ENCODE results near the gene SPINK14.

SPINK14 gene

GRCh38 chr5:148193202-148193601 lies 24.9 kb downstream of the SPINK14 start:
- no peak for DNase-seq (ENCODE audit: low read depth, low spot score)

- no peak for DNase-seq (ENCODE audit: low read depth, low spot score)
Measured at GRCh38 chr5:148201151-148201550, 32.8 kb downstream of the SPINK14 start.

GRCh38 chr5:148202531-148203203 lies 34.3 kb downstream of the SPINK14 start, which contains the start of gene SPINK6:
Gene SPINK6, plus strand, starts transcription at chr5:148203042. Its CDS starts 55 bp downstream, at chr5:148203097.
- no peak for DNase-seq (ENCODE audit: low read depth, low spot score)

GRCh38 chr5:148205044-148205806 lies 36.9 kb downstream of the SPINK14 start:
- no peak for DNase-seq (ENCODE audit: low read depth, low spot score)

GRCh38 chr5:148205865-148206264 lies 37.5 kb downstream of the SPINK14 start:
- no peak for DNase-seq (ENCODE audit: low read depth, low spot score)

GRCh38 chr5:148206620-148207019 lies 38.3 kb downstream of the SPINK14 start:
- no peak for DNase-seq (ENCODE audit: low read depth, low spot score)

GRCh38 chr5:148208226-148208625 lies 39.9 kb downstream of the SPINK14 start:
- DNase-seq (ENCODE audit: low read depth, low spot score): no peak

GRCh38 chr5:148209151-148209770 lies 40.9 kb downstream of the SPINK14 start:
- DNase-seq (ENCODE audit: low read depth, low spot score): no peak

- no peak for DNase-seq (ENCODE audit: low read depth, low spot score)
Measured at GRCh38 chr5:148214665-148215185, 46.4 kb downstream of the SPINK14 start.

- DNase-seq (ENCODE audit: low read depth, low spot score): no peak
Measured at GRCh38 chr5:148221508-148221907, 53.2 kb downstream of the SPINK14 start.

GRCh38 chr5:148224117-148224742 lies 55.9 kb downstream of the SPINK14 start:
- DNase-seq (ENCODE audit: low read depth, low spot score): no peak
